IMR-90 (cell line): ENCODE results near the gene PIGU. TPM values are rescaled to one million over a fixed set of nuclear protein-coding genes. Genes with fewer than 3 reads are reported as not detected.

Experiments
- ATAC-seq: fragments of 200-7000 bp; cut with Tn5 transposase; 2 replicates; pipeline ENCODE4 v1.9.1; 2020; ENCODE audit warnings: low read depth, mild to moderate bottlenecking, moderate library complexity
- BruUV-seq: library from RNA; stranded (reverse); fragments of 400-500 nt; replicated peaks from 2 replicates; lab custom pipeline; 2021; lab: Mats Ljungman, UMichigan
- CTCF ChIA-PET: fragments of 300-600 bp; formaldehyde crosslinking; extraction: SDS; loops from one replicate; lab custom pipeline; 2021; ENCODE audit warnings: antibody characterized with exemption; lab: Yijun Ruan, JAX
- POLR2A ChIA-PET: fragments of 300-600 bp; sonication (Branson Sonifier 250); formaldehyde crosslinking; loops from one replicate; lab custom pipeline; 2022; ENCODE audit warnings: antibody characterized with exemption; ENCODE audit not compliant: unreplicated experiment; lab: Charles Lee
- DNase-seq: peaks from one replicate; pipeline ENCODE4 v3.0.0; 2013
- H2AFZ ChIP-seq: replicated peaks from 2 replicates; pipeline ENCODE3; 2013; ENCODE audit warnings: low read length, mild to moderate bottlenecking; ENCODE audit not compliant: poor library complexity
- H2AK5ac ChIP-seq: 2 replicates; pipeline ENCODE4 v1.6.1; 2013; ENCODE audit warnings: low read depth, low read length, inconsistent platforms
- H2AK9ac ChIP-seq: replicated peaks from 2 replicates; pipeline ENCODE3; 2013; ENCODE audit warnings: mild to moderate bottlenecking, low read depth, low read length, moderate library complexity; ENCODE audit not compliant: poor library complexity
- H2BK120ac ChIP-seq: 2 replicates; pipeline ENCODE4 v1.6.1; 2013; ENCODE audit warnings: low read depth, low read length, inconsistent platforms
- H2BK15ac ChIP-seq: 3 replicates; pipeline ENCODE4 v1.6.1; 2013; ENCODE audit warnings: low read depth, low read length, inconsistent platforms
- H2BK20ac ChIP-seq: 2 replicates; pipeline ENCODE4 v1.6.1; 2013; ENCODE audit warnings: low read depth, mild to moderate bottlenecking, inconsistent platforms, low read length, moderate library complexity
- H2BK5ac ChIP-seq: 2 replicates; pipeline ENCODE4 v1.6.1; 2013; ENCODE audit warnings: mild to moderate bottlenecking, low read depth, low read length, inconsistent platforms; ENCODE audit not compliant: poor library complexity, severe bottlenecking
- H3K14ac ChIP-seq: replicated peaks from 2 replicates; pipeline ENCODE4 v1.6.1; 2013; ENCODE audit warnings: low read depth, low read length, inconsistent platforms
- H3K18ac ChIP-seq: 2 replicates; pipeline ENCODE4 v1.6.1; 2013; ENCODE audit warnings: low read depth, low read length, control low read depth
- H3K23ac ChIP-seq: 2 replicates; pipeline ENCODE4 v1.6.1; 2013; ENCODE audit warnings: low read depth, low read length, inconsistent platforms
- H3K27ac ChIP-seq: 2 replicates; pipeline ENCODE4 v1.5.1; 2013; ENCODE audit warnings: mild to moderate bottlenecking, control low read depth, low read length; ENCODE audit not compliant: insufficient read depth
- H3K27me3 ChIP-seq: 2 replicates; pipeline ENCODE4 v1.6.1; 2013; ENCODE audit warnings: low read length; ENCODE audit not compliant: control insufficient read depth, insufficient read depth
- H3K36me3 ChIP-seq: 2 replicates; pipeline ENCODE4 v1.6.1; 2013; ENCODE audit warnings: low read length, mixed read lengths; ENCODE audit not compliant: control insufficient read depth, insufficient read depth
- H3K4ac ChIP-seq: 2 replicates; pipeline ENCODE4 v1.6.1; 2013; ENCODE audit warnings: low read depth, low read length, inconsistent platforms
- H3K4me1 ChIP-seq: 2 replicates; pipeline ENCODE4 v1.6.1; 2013; ENCODE audit warnings: low read length, mixed read lengths; ENCODE audit not compliant: control insufficient read depth, insufficient read depth
- H3K4me2 ChIP-seq: 2 replicates; pipeline ENCODE4 v1.6.1; 2013; ENCODE audit warnings: low read depth, mild to moderate bottlenecking, control low read depth, low read length, moderate library complexity
- H3K4me3 ChIP-seq: 2 replicates; pipeline ENCODE4 v1.5.1; 2013; ENCODE audit warnings: low read depth, mild to moderate bottlenecking, control low read depth, low read length, moderate library complexity; ENCODE audit not compliant: insufficient read depth
- H3K56ac ChIP-seq: 2 replicates; pipeline ENCODE4 v1.6.1; 2013; ENCODE audit warnings: low read length, inconsistent platforms; ENCODE audit not compliant: insufficient read depth; ENCODE audit errors: extremely low read depth
- H3K79me1 ChIP-seq, 2 experiments: 2 replicates each; pipeline ENCODE4 v1.6.1; 2013; ENCODE audit warnings: low read length in 2 of 2, inconsistent platforms in 1 of 2, low read depth in 1 of 2
- H3K9ac ChIP-seq: 2 replicates; pipeline ENCODE4 v1.6.1; 2013; ENCODE audit warnings: low read depth, low read length, control low read depth
- H3K9me1 ChIP-seq: 2 replicates; pipeline ENCODE4 v1.6.1; 2013; ENCODE audit warnings: low read length, inconsistent platforms; ENCODE audit not compliant: insufficient read depth
- H3K9me3 ChIP-seq: 2 replicates; pipeline ENCODE4 v1.6.1; 2013; ENCODE audit warnings: low read length; ENCODE audit not compliant: control insufficient read depth, insufficient read depth
- H4K20me1 ChIP-seq: 2 replicates; pipeline ENCODE4 v1.6.1; 2013; ENCODE audit warnings: low read length, inconsistent platforms; ENCODE audit not compliant: insufficient read depth
- H4K5ac ChIP-seq: 2 replicates; pipeline ENCODE4 v1.6.1; 2013; ENCODE audit warnings: mild to moderate bottlenecking, low read depth, low read length, control low read depth
- H4K8ac ChIP-seq, 2 experiments: 2 replicates each; pipeline ENCODE4 v1.6.1; 2013; ENCODE audit warnings: low read depth in 2 of 2, low read length in 2 of 2, control low read depth in 1 of 2, inconsistent platforms in 1 of 2
- H4K91ac ChIP-seq: 2 replicates; pipeline ENCODE4 v1.6.1; 2013; ENCODE audit warnings: low read depth, low read length, inconsistent platforms; ENCODE audit not compliant: insufficient read depth
- BHLHE40 ChIP-seq: fragments of 150-350 bp; IDR thresholded peaks from 2 replicates; pipeline ENCODE4 v1.6.1; 2016; ENCODE audit warnings: mild to moderate bottlenecking, low read depth, low read length
- CEBPB ChIP-seq: IDR thresholded peaks from 2 replicates; pipeline ENCODE4 v1.6.1; 2012; ENCODE audit warnings: low read depth, low read length, improper control_type of control experiment
- CHD1 ChIP-seq: IDR thresholded peaks from 2 replicates; pipeline ENCODE4 v1.6.1; 2012; ENCODE audit warnings: low read depth, low read length, improper control_type of control experiment
- CTCF ChIP-seq: conservative IDR thresholded peaks from 2 replicates; pipeline ENCODE4 v1.5.1; 2012; ENCODE audit warnings: mild to moderate bottlenecking, low read depth, low read length, improper control_type of control experiment
- ELK1 ChIP-seq: fragments of 150-350 bp; IDR thresholded peaks from 2 replicates; pipeline ENCODE4 v1.6.1; 2016; ENCODE audit warnings: low read depth, mild to moderate bottlenecking, low read length, moderate library complexity, borderline replicate concordance
- FOS ChIP-seq: fragments of 150-350 bp; IDR thresholded peaks from 2 replicates; pipeline ENCODE4 v1.6.1; 2016; ENCODE audit warnings: low read depth, low read length
- MAFK ChIP-seq: IDR thresholded peaks from 2 replicates; pipeline ENCODE4 v1.6.1; 2012; ENCODE audit warnings: low read depth, low read length, improper control_type of control experiment
- MAZ ChIP-seq: IDR thresholded peaks from 2 replicates; pipeline ENCODE4 v1.6.1; 2012; ENCODE audit warnings: low read depth, mild to moderate bottlenecking, low read length, improper control_type of control experiment, moderate library complexity, borderline replicate concordance
- MXI1 ChIP-seq: IDR thresholded peaks from 2 replicates; pipeline ENCODE4 v1.6.1; 2012; ENCODE audit warnings: low read depth, mild to moderate bottlenecking, low read length, moderate library complexity, borderline replicate concordance
- NFE2L2 ChIP-seq: fragments of 150-350 bp; IDR thresholded peaks from 2 replicates; pipeline ENCODE4 v1.6.1; 2016; ENCODE audit warnings: low read depth, mild to moderate bottlenecking, low read length
- POLR2A ChIP-seq: IDR thresholded peaks from 2 replicates; pipeline ENCODE4 v1.6.1; 2012; ENCODE audit warnings: mild to moderate bottlenecking, low read depth, low read length
- RAD21 ChIP-seq: IDR thresholded peaks from 2 replicates; pipeline ENCODE4 v1.6.1; 2012; ENCODE audit warnings: low read length, improper control_type of control experiment
- RCOR1 ChIP-seq: IDR thresholded peaks from 2 replicates; pipeline ENCODE4 v1.6.1; 2012; ENCODE audit warnings: mild to moderate bottlenecking, low read length, improper control_type of control experiment; ENCODE audit not compliant: insufficient replicate concordance
- RFX5 ChIP-seq: IDR thresholded peaks from 2 replicates; pipeline ENCODE4 v1.8.0; 2012; ENCODE audit warnings: low read depth, mild to moderate bottlenecking, low read length, moderate library complexity
- SMC3 ChIP-seq: fragments of 150-350 bp; IDR thresholded peaks from 2 replicates; pipeline ENCODE4 v1.6.1; 2016; ENCODE audit warnings: low read depth, mild to moderate bottlenecking, antibody characterized with exemption, low read length, moderate library complexity
- USF2 ChIP-seq: fragments of 150-350 bp; IDR thresholded peaks from 2 replicates; pipeline ENCODE4 v1.6.1; 2017; ENCODE audit warnings: mild to moderate bottlenecking, antibody characterized with exemption, low read length, low read depth
- WGBS, 2 experiments: methylation state at CpG; one replicate each; pipeline versions ENCODE4 v1.1.5 to v1.1.7; 2013; ENCODE audit warnings: missing lambda C conversion rate in 2 of 2; ENCODE audit not compliant: insufficient read length in 1 of 2; ENCODE audit errors: extremely low coverage in 2 of 2; 5-methylcytosine and 5-hydroxymethylcytosine counted together
- dilution Hi-C: fragments of 300-500 bp; cut with HindIII; formaldehyde crosslinking; loops from one replicate; pipeline ENCODE4 v1.14.3; 2018; ENCODE audit warnings: low sequenced_read_pairs; ENCODE audit not compliant: unreplicated experiment
- in situ Hi-C: fragments of 300-500 bp; cut with MboI; formaldehyde crosslinking; loops from 3 replicates; pipeline ENCODE4 v1.14.3; 2019; ENCODE audit warnings: low sequenced_read_pairs, inconsistent platforms, mixed read lengths
- intact Hi-C: fragments of 100-400 bp; cut with micrococcal nuclease; formaldehyde crosslinking; loops from 2 replicates; pipeline ENCODE4 v1.10.0; 2022
- polyA plus RNA-seq, 3 experiments: library from polyadenylated mRNA; depleted of rRNA; stranded (reverse); fragments of >200 nt; gene quantifications; 2 replicates each; pipeline ENCODE4 v1.2.3, GENCODE V29; 2012; ENCODE audit warnings: low replicate concordance in 1 of 3
- total RNA-seq: library from RNA; depleted of rRNA; stranded (reverse); fragments of >200 nt; gene quantifications from 2 replicates; pipeline ENCODE4 v1.2.3, GENCODE V29; 2012

The PIGU gene
- total and polyA plus RNA-seq, 2 of the 4 experiments (the other 2 are of a cell fraction) = 11.1 to 31.1 TPM

- Histone ChIP-seq H3K4me3 (no peak overlapping the region), H3K56ac (no peak overlapping the region), H3K4ac (no peak overlapping the region; the same call in 1 of the 2 replicates), H4K8ac (no peak overlapping the region), H3K9me3 (no peaks in the 10 kb centered on the region), H3K27me3 (no peaks in the 10 kb centered on the region), H2AK9ac (no peak overlapping the region), H2AK5ac (no peak overlapping the region), H3K18ac (no peak overlapping the region), H4K20me1 (0 out of 2 replicates have a peak, but pooled peaks cover 12% of the 10 kb centered on the region), H3K4me2 (no peak overlapping the region; the same call in 1 of the 2 replicates), H3K23ac (no peak overlapping the region), H2BK5ac (no peak overlapping the region), H3K27ac (no peak overlapping the region), H3K36me3 (peaks cover 10% of the 10 kb centered on the region; the same call in 1 of the 2 replicates), H4K5ac (no peak overlapping the region), H2AFZ (no peak overlapping the region), H4K91ac (no peak overlapping the region), H3K9me1 (peaks cover 20% of the 10 kb centered on the region), H3K4me1 (peaks cover 13% of the 10 kb centered on the region), H2BK15ac (no peak overlapping the region), H3K14ac (no peak overlapping the region), H3K9ac (no peak overlapping the region), H2BK20ac (no peak overlapping the region), H3K79me1 (peaks cover 0 to 47% of the 10 kb centered on the region in 2 experiments; a peak in 2 of 4 replicates), H2BK120ac (no peak overlapping the region)
- WGBS, 2 experiments = no CpG with 5 or more reads among the region's 1 CpG
- TF ChIP-seq NFE2L2 (no peak), FOS (no peak), CEBPB (no peak), USF2 (no peak), SMC3 (no peak), MAFK (no peak), RFX5 (no peak), POLR2A (no peak), MXI1 (no peak), CHD1 (no peak), RAD21 (no peak), CTCF (no peak), ELK1 (no peak), RCOR1 (no peak), BHLHE40 (no peak), MAZ (no peak)
- dilution Hi-C loops (no loop called here), intact Hi-C loops (loop anchor here (5.0 kb wide), 3 partner anchors 61 to 394 kb away; no protein-coding TSS in a partner anchor), in situ Hi-C loops (no loop called here)
- BruUV-seq = no TSS peak
- POLR2A ChIA-PET = no interaction called here
- DNase-seq = no peak
- CTCF ChIA-PET = interaction anchor here (0.6 to 1.2 kb wide), 2 partner anchors 14 to 168 kb away, joined by 5 read pairs; no protein-coding TSS in a partner anchor
- ATAC-seq = no peak
Measured at GRCh38 chr20:34706302-34706875, 29.5 kb upstream of the PIGU start.
